ENCODE data around the gene BCKDHA.
"Not testable (repeated sequence)": the region's sequence is repeated elsewhere in the genome, so short reads cannot be mapped to it uniquely, and the experiment has no call there.

BCKDHA gene

GRCh38 chr19:41405776-41406175 is 8.2 kb downstream of the BCKDHA start:
- DNase-seq (ENCODE audit: low read depth), result no peak

GRCh38 chr19:41407271-41407670 is 9.7 kb downstream of the BCKDHA start:
- no peak for DNase-seq (ENCODE audit: low read depth)

GRCh38 chr19:41408256-41408655 is 10.6 kb downstream of the BCKDHA start:
- DNase-seq (ENCODE audit: low read depth), result no peak

GRCh38 chr19:41408846-41409245 is 11.2 kb downstream of the BCKDHA start:
- not testable (repeated sequence) for DNase-seq (ENCODE audit: low read depth)

GRCh38 chr19:41409288-41409687 is 11.7 kb downstream of the BCKDHA start:
- DNase-seq (ENCODE audit: low read depth), result peak; percentile 53

GRCh38 chr19:41410336-41411054 is 12.9 kb downstream of the BCKDHA start:
- DNase-seq (ENCODE audit: low read depth), result no peak

- no peak for DNase-seq (ENCODE audit: low read depth)
Measured at GRCh38 chr19:41411100-41411967, 13.7 kb downstream of the BCKDHA start.

- no peak for DNase-seq (ENCODE audit: low read depth)
Measured at GRCh38 chr19:41411968-41412265, 14.3 kb downstream of the BCKDHA start.

- no peak for DNase-seq (ENCODE audit: low read depth)
Measured at GRCh38 chr19:41412953-41413352, 15.3 kb downstream of the BCKDHA start.

GRCh38 chr19:41413947-41414346 is 16.3 kb downstream of the BCKDHA start:
- no peak for DNase-seq (ENCODE audit: low read depth)

- no peak for DNase-seq (ENCODE audit: low read depth)
Measured at GRCh38 chr19:41414461-41414860, 16.8 kb downstream of the BCKDHA start.

- no peak for DNase-seq (ENCODE audit: low read depth)
Measured at GRCh38 chr19:41415154-41415571, 17.5 kb downstream of the BCKDHA start.

- DNase-seq (ENCODE audit: low read depth), result no peak
Measured at GRCh38 chr19:41416194-41416674, 18.6 kb downstream of the BCKDHA start.

- no peak for DNase-seq (ENCODE audit: low read depth)
Measured at GRCh38 chr19:41420101-41420880, 22.7 kb downstream of the BCKDHA start.

GRCh38 chr19:41421314-41421713 is 23.7 kb downstream of the BCKDHA start:
- DNase-seq (ENCODE audit: low read depth), result no peak

- no peak for DNase-seq (ENCODE audit: low read depth)
Measured at GRCh38 chr19:41421973-41422372, 24.4 kb downstream of the BCKDHA start.

- DNase-seq (ENCODE audit: low read depth), result no peak
Measured at GRCh38 chr19:41422456-41422855, 24.8 kb downstream of the BCKDHA start.

GRCh38 chr19:41422955-41423354 is 25.3 kb downstream of the BCKDHA start:
- DNase-seq (ENCODE audit: low read depth), result no peak

- DNase-seq (ENCODE audit: low read depth), result no peak
Measured at GRCh38 chr19:41424335-41425173, 26.9 kb downstream of the BCKDHA start.

GRCh38 chr19:41425174-41426115 is 27.8 kb downstream of the BCKDHA start:
- DNase-seq (ENCODE audit: low read depth), result no peak

Data from ELR (cell line).